Testis (tissue), 5 donors: ENCODE results near the gene ABLIM3. TPM values are rescaled to one million over a fixed set of nuclear protein-coding genes. Genes with fewer than 3 reads are reported as not detected.

Source experiments
- DNase-seq: peaks from one replicate; pipeline ENCODE4 v3.0.0-alpha.2; 2019
- H3K27ac ChIP-seq, 2 donors: fragments of 200-600 bp; sonication (generic); one replicate each; pipeline ENCODE4 v1.5.1; 2019
- H3K27me3 ChIP-seq: fragments of 200-600 bp; sonication (generic); one replicate; pipeline ENCODE4 v1.5.1; 2019
- H3K36me3 ChIP-seq: fragments of 200-600 bp; sonication (generic); one replicate; pipeline ENCODE4 v1.5.1; 2017; ENCODE audit warnings: low read depth; ENCODE audit errors: missing control alignments
- H3K4me1 ChIP-seq: fragments of 200-600 bp; sonication (generic); one replicate; pipeline ENCODE4 v1.5.1; 2019
- H3K4me3 ChIP-seq, 2 donors: fragments of 200-600 bp; sonication (generic); one replicate each; pipeline ENCODE4 v1.5.1; 2017 to 2019
- H3K9me3 ChIP-seq: fragments of 200-600 bp; sonication (generic); one replicate; pipeline ENCODE4 v1.5.1; 2017
- POLR2A ChIP-seq: fragments of 450-650 bp; IDR thresholded peaks from one replicate; pipeline ENCODE4 v1.6.1; 2017; ENCODE audit warnings: antibody characterized with exemption, mild to moderate bottlenecking, moderate library complexity
- WGBS, 2 donors: methylation state at CpG; one replicate each; pipeline ENCODE4 v1.1.5; 2018; 5-methylcytosine and 5-hydroxymethylcytosine counted together
- intact Hi-C: fragments of 100-400 bp; cut with DNase I; formaldehyde crosslinking; loops from one replicate; pipeline ENCODE4 v1.15.1; 2023; ENCODE audit warnings: low total_unique reads
- long read RNA-seq, 2 donors: transcript quantifications; one replicate each; lab custom pipeline, GENCODE V29; 2026
- polyA plus RNA-seq: library from polyadenylated mRNA; stranded (reverse); fragments of 350-450 nt; fragmentation: Illumina TruSeq; extraction: RNeasy Lipid Tissue Mini Kit (QIAGEN cat#74804); gene quantifications from one replicate; pipeline ENCODE4 v1.2.3, GENCODE V29; 2014; ENCODE audit warnings: low read depth, low replicate concordance; ENCODE audit not compliant: insufficient read depth
- total RNA-seq, 2 donors: library from RNA; depleted of rRNA; stranded (reverse); fragments of >200 nt; gene quantifications; one replicate each; pipeline ENCODE4 v1.2.3, GENCODE V29; 2016
- TF ChIP-seq, protein P1 (sequence below), 3 experiments: fragments of 450-650 bp in 2 of 3; fragments of 200-600 bp in 1 of 3; sonication (generic) in 1 of 3; IDR thresholded peaks; one replicate each; pipeline ENCODE4 v1.5.1; 2016 to 2019; ENCODE audit warnings: antibody characterized with exemption in 3 of 3, mild to moderate bottlenecking in 2 of 3, moderate library complexity in 1 of 3

ABLIM3 gene
- 1 to 10 TPM; 5.6 to 7.6 TPM for total RNA-seq
- polyA plus RNA-seq: 8.9 TPM
- long read RNA-seq, donor 1: 0 reads
- long read RNA-seq, donor 2: 0 reads

- H3K27me3 ChIP-seq: no peaks in the 10 kb centered on the region
- TF ChIP-seq, protein P1, sequence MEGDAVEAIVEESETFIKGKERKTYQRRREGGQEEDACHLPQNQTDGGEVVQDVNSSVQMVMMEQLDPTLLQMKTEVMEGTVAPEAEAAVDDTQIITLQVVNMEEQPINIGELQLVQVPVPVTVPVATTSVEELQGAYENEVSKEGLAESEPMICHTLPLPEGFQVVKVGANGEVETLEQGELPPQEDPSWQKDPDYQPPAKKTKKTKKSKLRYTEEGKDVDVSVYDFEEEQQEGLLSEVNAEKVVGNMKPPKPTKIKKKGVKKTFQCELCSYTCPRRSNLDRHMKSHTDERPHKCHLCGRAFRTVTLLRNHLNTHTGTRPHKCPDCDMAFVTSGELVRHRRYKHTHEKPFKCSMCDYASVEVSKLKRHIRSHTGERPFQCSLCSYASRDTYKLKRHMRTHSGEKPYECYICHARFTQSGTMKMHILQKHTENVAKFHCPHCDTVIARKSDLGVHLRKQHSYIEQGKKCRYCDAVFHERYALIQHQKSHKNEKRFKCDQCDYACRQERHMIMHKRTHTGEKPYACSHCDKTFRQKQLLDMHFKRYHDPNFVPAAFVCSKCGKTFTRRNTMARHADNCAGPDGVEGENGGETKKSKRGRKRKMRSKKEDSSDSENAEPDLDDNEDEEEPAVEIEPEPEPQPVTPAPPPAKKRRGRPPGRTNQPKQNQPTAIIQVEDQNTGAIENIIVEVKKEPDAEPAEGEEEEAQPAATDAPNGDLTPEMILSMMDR (IDR thresholded peaks at IDR 0.05): peak; percentile 71 to 93 (median 86)
- TF ChIP-seq POLR2A: no peak
- no peaks in the 10 kb centered on the region for H3K4me1 ChIP-seq
- intact Hi-C loops: no loop called here
- no peaks in the 10 kb centered on the region for H3K9me3 ChIP-seq
- H3K36me3 ChIP-seq: no peaks in the 10 kb centered on the region
- peak within 1 kb of the TSS in 1 of 2 donors; percentile 46 for H3K27ac ChIP-seq
- 5 to 29% methylated on average over 2 to 54 of the region's 54 CpGs for WGBS, 2 donors
- DNase-seq: peak; percentile 78
- peak within 1 kb of the TSS; percentile 57 to 63 for H3K4me3 ChIP-seq
These were observed at the start of gene ABLIM3 for GRCh38 chr5:149141224-149141956. Gene ABLIM3 (plus strand): TSS chr5:149141493. CDS start chr5:149142096, 603 bp downstream.

GRCh38 chr5:149093625-149094024 lies 47.7 kb upstream of the ABLIM3 start:
- no peak for TF ChIP-seq POLR2A
- TF ChIP-seq, protein P1 (IDR thresholded peaks at IDR 0.05): no peak
- H3K9me3 ChIP-seq: no peaks in the 10 kb centered on the region
- H3K27me3 ChIP-seq: no peaks in the 10 kb centered on the region
- H3K27ac ChIP-seq: no peak overlapping the region
- H3K36me3 ChIP-seq: no peaks in the 10 kb centered on the region
- intact Hi-C loops: no loop called here
- WGBS, 2 donors: 50 to 75% methylated on average over 2 of the region's 2 CpGs
- H3K4me1 ChIP-seq: no peaks in the 10 kb centered on the region
- H3K4me3 ChIP-seq: no peak overlapping the region
- DNase-seq: no peak

GRCh38 chr5:149094996-149095395 lies 46.3 kb upstream of the ABLIM3 start:
- no peak for DNase-seq
- no peaks in the 10 kb centered on the region for H3K4me1 ChIP-seq
- intact Hi-C loops: no loop called here
- WGBS, 2 donors: 83 to 88% methylated on average over 2 of the region's 2 CpGs
- no peaks in the 10 kb centered on the region for H3K9me3 ChIP-seq
- TF ChIP-seq, protein P1 (IDR thresholded peaks at IDR 0.05): no peak
- TF ChIP-seq POLR2A: no peak
- no peaks in the 10 kb centered on the region for H3K27me3 ChIP-seq
- no peaks in the 10 kb centered on the region for H3K36me3 ChIP-seq
- no peak overlapping the region for H3K27ac ChIP-seq
- H3K4me3 ChIP-seq: no peak overlapping the region

DNA sequence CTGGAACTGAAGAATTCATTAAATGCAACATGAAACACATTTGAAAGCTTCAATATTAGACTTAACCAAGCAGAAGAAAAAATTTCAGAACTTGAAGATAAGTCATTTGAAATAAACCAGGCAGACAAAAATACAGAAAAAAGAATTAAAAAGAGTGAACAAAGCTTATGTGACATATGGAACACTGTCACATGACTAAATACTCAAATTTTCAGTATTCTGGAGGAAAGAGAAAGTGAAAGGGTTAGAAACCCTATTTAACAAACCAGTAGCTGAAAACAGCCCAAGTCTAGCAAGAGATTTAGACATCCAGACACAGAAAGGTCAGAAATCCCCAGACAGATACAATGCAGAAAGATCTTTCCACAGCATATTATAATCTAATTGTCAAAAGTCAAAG lies 41.4 kb upstream of the ABLIM3 start:
- H3K27ac ChIP-seq: no peak overlapping the region
- H3K4me1 ChIP-seq: no peaks in the 10 kb centered on the region
- no peak for DNase-seq
- H3K4me3 ChIP-seq: no peak overlapping the region
- H3K27me3 ChIP-seq: no peaks in the 10 kb centered on the region
- no peaks in the 10 kb centered on the region for H3K9me3 ChIP-seq
- intact Hi-C loops: no loop called here
- no peaks in the 10 kb centered on the region for H3K36me3 ChIP-seq
- TF ChIP-seq, protein P1 (IDR thresholded peaks at IDR 0.05): no peak
- no peak for TF ChIP-seq POLR2A

DNA sequence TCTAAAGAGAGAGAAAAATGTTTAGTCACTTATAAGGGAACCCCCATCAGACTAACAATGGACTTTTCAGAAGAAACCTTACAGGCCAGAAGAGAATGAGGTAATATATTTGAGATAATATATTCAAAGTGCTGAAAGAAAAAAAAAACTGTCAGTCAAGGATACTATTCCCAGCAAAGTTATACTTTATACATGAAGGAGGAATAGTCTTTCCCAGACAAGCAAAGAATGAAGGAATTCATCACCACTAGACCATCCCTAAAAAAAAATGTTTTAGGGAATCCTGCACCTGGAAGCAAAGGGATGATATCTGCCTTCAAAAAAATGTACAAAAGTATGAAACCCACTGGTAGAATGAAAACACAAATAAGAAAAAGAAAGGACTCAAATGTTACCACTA lies 41.0 kb upstream of the ABLIM3 start:
- Histone ChIP-seq H3K36me3 (no peaks in the 10 kb centered on the region), H3K4me1 (no peaks in the 10 kb centered on the region), H3K4me3 (no peak overlapping the region), H3K9me3 (no peaks in the 10 kb centered on the region), H3K27ac (no peak overlapping the region), H3K27me3 (no peaks in the 10 kb centered on the region)
- intact Hi-C loops: no loop called here
- TF ChIP-seq POLR2A: no peak
- TF ChIP-seq, protein P1 (IDR thresholded peaks at IDR 0.05): no peak
- no peak for DNase-seq
